Activated CD8-positive, alpha-beta memory T cell treated with anti-CD3 and anti-CD28 coated beads, Interleukin-2, amount 50 U/mL, for 24 hours (primary cell): ENCODE data around the gene BANF2.
"Not testable (repeated sequence)": the region's sequence is repeated elsewhere in the genome, so short reads cannot be mapped to it uniquely, and the experiment has no call there.

Experiments used
- DNase-seq: peaks from one replicate; pipeline ENCODE4 v3.0.0-alpha.2; 2020; ENCODE audit errors: extremely low read depth

The BANF2 gene

DNA sequence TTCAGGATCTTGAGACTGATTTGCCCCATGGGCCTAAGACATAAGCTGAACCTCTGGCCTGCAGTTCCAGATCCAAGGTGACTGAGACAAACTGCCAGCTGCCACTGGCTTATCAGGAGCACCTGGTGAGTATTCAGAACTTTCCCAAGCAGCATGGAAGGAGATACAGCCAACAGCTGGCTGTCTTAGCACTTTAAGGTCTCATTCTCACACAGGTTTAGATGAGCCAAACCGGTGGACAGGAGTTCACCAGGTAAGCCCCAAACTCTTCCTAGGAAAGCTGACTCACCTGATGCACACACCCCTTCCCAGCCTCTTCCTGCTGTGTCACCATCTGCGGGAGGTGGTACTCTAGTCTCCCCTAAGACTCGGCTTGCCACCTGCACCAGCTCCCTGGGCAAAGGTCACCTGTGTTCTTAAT, at the start of gene BANF2:
BANF2 (plus strand) TSS at position 36 of the 421 bp plus-strand sequence. CDS start 25,060 bp downstream, outside the sequence.
- no peak for DNase-seq

DNA sequence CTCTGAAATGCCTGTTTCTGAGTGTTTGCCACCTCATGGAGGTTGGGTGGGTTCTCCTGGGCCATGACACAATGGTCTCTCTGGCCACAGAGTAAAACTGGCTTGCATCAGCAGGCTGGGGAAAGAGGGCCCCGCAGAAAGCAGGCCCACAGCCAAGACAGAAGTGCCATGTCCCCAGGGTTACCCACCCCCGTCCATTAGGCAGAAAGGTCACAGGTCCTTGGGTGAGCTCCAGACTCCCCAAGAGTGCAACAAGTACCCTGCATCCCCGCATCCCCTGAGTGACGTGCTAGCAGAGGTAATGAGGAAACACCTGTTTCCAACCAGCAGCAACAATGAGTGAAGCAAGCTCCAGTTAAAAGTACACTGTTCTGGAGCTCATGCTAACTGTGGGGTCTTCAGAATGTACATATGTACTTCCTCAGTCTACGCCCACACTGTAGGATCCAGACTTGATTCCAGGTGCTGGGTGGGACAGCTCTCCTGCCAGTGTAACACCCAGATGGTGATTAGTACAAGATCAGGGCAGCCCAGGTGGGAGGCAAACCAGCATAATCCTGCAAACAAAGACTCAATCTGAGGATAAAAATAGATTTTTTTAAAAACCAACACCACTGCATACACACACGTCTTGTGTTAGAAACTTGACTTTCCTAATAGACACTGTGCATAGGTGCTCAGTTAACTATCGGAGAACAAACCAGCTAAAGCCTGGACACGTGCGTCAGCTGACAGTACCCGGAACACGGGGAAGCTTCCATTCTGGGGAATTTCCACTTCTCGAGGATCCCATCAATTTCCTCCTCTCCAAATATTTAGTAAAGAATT, 49.3 kb upstream of the BANF2 start:
- no peak for DNase-seq

DNA sequence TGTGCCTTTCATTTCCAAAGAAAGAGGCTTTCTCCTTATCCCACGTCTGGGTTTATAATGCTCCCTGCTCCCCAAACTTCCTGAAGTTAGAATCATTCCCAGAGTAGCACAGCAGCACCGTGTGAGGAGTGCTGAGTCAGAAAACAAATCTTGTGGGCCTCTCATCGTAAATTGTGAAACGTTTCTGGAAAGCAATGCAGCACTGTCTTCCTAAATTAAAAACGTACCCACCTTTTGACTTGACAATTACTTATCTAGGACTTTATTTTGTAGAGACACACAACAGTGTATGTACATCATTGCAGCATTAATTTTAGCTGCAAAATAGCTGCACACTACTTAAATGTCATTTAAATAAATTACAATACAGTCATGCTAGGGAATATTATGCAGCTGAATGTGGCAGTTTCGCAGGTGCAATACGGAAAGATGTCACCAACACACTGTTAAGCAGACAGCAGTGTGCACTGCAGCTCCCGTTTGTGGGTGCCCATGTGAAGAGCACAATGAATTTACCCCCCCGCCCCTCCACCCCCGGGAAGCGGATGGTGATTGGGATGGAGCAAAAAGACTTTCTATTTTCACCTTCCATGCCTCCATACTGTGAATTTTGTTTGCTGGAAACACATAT, 48.5 kb upstream of the BANF2 start:
- DNase-seq: no peak

DNA sequence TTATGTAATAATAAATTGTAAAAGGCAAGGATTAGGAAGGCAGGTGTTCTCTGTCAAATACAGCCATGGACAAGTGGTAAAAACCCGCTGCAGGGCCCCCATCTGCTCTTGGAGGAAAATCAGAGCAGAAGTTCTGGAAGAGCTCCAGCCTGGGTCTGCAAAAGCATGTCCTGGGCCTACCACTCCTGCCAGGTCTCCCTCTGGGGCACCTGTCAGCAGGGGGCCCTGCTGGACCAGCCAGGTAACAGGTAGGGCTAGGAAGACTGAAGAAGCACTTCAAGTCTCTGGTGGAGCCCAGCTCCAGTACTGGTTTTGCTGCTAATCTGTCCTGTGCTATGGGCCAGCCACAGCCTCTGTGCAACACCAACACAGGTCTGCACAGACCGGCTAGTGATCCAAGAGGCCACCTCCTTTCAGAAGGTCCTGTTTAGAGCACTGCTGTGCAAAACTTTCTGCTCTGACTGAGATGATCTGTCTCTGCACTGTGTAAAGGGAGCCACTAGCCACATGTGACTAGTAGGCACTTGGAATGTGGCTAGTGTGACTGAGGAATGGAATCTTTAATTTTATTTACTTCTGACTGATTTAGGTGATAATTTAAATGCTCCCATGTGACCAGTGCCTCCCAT, 47.9 kb upstream of the BANF2 start:
- DNase-seq: no peak

- no peak for DNase-seq
Measured at GRCh38 chr20:17652411-17652810, 47.4 kb upstream of the BANF2 start.

DNA sequence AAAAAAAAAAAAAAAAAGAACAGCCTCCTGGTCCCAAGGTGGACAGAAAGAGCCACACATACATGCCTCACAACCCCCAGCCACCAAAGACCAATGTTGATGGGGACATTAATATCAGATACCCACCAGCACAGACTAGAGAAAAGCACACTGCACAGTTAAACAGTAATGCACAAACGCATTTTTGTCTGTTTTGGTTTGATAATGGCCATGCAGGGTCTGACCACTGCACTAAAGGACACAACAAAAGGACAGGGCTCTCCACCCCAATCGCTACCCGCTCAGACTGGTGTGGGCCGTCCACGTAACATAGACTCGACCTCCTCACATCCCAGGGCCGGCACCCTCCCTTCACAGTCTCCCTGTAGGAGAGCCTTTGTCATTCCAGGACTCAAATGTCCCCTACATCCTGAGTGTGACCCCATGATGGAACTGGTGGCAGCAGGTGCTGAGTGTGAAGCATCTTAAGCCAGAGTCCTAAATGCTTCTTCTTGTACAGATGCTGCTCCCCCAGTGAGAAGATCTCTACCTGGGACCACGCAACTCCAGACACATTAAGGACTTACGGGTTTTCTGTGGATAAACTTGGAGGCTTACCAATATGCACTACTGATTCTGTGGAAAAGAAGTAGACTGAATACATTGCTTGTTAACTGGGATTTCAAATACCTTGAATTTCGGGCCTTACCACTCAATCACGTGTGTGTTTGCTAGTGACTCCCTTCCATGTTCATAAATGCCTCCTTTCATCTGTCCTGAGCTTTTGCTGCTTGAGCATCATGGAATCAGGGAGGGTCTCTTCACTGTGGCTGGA, 45.7 kb upstream of the BANF2 start:
- no peak for DNase-seq

DNA sequence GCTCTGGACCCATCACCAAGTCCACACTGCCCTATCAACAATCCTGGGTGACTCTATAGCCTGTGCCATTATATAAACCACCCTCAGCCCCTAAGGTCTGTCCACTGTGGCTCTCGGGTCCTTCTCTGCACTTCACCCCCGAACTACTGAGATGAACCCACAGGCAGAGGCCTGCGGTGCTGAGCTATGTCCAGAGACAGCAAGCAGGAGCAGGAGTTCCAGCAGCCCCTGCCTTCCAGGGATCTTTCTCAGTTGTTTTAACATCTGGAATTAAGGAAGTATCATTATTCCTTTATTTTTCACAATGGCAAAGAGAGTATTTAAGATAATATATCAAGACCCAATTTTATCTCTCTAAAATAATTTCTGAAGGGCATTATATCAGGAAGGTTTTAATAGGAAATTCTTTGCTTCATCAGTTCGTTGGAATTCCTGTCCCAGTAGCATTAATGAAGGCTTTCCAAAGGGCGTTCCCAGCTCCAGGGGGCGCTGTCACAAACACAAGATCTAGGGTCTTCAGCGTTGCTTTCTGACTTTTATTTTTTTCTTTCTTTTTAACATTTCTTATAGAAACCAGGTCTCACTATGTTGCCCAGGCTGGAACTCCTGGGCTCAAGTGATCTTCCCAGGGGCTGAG, 45.0 kb upstream of the BANF2 start:
- no peak for DNase-seq

DNA sequence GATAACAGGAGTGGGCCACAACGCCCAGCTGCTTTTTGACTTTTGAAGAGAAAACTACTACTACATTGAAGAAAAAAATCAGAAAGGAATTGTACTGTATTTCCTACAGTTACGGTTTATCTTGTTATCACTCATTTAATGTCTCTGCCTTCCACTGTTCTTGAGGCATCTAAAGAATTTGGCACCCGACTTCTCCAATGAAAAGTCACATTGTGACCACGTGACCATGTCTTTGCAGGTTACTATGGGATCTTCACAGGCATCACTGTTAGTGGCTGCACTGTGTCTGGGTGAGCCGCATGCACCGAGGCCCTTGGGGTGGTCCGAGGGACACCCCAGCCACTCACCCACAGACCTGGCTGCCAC, 44.5 kb upstream of the BANF2 start:
- DNase-seq: no peak

DNA sequence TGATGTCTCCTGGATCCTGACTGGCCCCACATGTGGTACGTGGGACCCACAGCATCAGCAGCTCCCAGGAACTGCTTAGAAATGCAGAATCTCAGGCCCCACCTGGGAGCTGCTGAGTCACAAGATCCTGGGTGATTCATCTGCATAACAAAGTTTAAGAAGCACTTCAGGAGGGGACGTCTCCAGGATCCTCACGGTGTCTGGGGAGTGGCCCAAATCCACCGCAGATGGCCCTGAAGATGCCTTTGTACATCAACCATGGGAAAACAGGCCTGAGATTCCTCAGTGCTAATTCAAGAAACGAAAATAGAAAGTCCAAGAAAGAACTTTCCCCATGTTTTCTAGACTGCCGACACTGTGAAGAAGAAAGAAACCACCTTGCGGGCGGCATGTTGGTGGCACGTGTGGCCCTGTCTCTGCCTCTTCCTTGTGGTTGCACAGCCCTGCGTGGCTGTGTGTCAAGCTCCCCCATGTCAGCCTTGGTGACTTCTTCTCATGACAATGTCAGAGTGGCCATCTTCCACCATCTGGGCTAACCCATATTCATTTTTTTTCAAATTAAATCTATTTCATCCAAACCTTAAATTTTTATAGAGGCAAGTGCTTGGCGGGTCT, 43.8 kb upstream of the BANF2 start:
- DNase-seq: no peak

- no peak for DNase-seq
Measured at GRCh38 chr20:17657079-17657825, 42.5 kb upstream of the BANF2 start.

- DNase-seq: no peak
Measured at GRCh38 chr20:17657898-17658647, 41.7 kb upstream of the BANF2 start.

DNA sequence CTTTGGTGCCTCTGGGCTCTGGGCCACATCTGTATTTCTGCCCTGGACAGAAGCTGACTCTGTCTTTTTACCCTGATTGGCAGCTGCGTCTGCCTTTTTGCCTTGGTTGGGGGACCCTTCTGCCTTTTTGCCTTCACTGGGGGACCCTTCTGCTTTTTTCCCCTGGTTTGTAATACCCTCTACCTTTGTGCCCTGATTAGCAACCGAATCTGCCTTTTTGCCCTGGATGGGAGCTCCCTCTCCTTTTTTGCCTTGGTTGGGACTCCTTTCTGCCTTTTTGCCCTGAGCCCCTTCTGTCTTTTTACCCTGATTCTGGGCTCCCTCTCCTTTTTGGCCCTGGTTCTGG, 41.1 kb upstream of the BANF2 start:
- no peak for DNase-seq

GRCh38 chr20:17659344-17659743, 40.4 kb upstream of the BANF2 start:
- DNase-seq: not testable (repeated sequence)

- no peak for DNase-seq
Measured at GRCh38 chr20:17659801-17660200, 40.0 kb upstream of the BANF2 start.

- no peak for DNase-seq
Measured at GRCh38 chr20:17660667-17661066, 39.1 kb upstream of the BANF2 start.

DNA sequence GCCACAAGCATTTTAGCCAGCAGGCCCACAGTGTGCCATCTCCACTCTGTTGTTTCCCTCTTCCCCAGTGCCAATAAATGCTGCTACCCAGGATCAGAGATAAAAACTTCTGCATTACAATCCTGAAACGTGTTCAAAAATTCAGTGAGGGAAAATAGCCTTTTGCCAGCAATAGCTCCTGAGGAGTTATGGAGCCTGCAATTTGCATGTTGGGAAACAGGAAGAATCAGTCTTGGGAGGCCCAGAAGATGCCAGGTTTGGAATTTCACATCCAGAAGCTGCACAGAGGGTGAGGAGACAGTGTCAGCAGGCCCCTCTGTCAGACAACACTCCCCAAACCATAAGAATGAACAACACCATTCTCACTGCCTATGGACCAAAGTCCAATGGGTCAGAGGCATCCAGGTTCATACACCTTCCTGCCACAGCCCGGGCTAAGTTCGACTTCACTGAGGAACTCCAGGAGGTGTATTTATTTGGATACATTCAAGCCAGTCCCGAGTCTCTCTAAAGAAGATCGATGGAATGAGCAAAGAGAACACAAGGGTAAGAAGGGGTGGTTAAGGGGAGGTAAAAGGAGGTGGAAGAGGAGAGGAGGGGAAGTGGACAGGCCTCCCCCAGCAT, 38.5 kb upstream of the BANF2 start:
- no peak for DNase-seq

- DNase-seq: no peak
Measured at GRCh38 chr20:17662333-17663039, 37.3 kb upstream of the BANF2 start.

DNA sequence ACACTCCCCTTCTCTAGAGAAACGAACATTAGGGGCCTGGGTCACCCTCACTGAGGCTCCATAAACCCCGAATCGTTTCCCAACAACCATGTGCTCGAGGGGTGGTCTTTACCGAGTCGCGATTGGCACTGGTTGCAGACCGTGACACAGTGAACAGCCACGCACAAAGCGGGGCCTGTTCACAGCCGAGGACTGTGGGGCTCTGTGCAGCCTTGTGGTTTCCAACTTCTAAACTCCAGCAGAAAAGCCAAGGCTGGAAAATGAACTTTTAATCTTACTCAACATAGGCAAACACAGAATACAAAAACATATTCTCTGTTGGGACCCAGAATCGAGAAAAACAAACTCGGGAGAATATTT, 36.7 kb upstream of the BANF2 start:
- no peak for DNase-seq

DNA sequence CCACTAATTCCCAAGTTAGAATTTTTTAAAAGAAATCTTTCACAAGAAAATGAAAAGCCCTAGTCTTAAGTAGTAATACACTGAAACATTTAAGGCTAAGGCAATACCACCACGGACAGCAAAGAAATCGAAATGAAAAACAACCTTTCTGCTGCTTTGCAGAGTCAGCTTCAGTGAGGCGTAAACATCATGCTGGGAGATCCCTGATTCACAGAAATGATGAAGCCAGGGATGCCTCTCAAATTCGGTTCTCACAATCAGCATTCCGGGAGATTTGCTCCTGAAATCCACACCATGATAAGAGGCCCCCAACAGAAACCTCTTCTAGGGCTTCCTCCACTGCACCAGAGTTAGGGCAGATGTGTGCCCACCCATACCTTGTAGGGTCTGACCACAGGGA, 36.3 kb upstream of the BANF2 start:
- no peak for DNase-seq
